ENCODE data around the gene PTPRE. TPM values are rescaled to one million over a fixed set of nuclear protein-coding genes. Genes with fewer than 3 reads are reported as not detected.

PTPRE gene
- total and polyA plus RNA-seq, 8 donors, result 1.0 to 7.1 (median 2.1) TPM

GRCh38 chr10:127934383-127934782 is 27.5 kb downstream of the PTPRE start:
- Histone ChIP-seq H3K36me3 (no peaks in the 10 kb centered on the region), H3K4me1 (no peaks in the 10 kb centered on the region), H3K9me3 (no peaks in the 10 kb centered on the region), H3K27me3 (peaks cover 0 to 1% (median 0%) of the 10 kb centered on the region in 4 donors), H3K4me3 (no peak overlapping the region), H3K27ac (no peak overlapping the region)
- intact Hi-C loops (cut with DNase I), result no loop called here
- WGBS, 2 donors, result 79 to 88% methylated on average over 14 of the region's 14 CpGs
- TF ChIP-seq CTCF (IDR thresholded peaks at IDR 0.05), result no peak
- FAIRE-seq (no peak), ATAC-seq (no peak), DNase-seq (no peak)

GRCh38 chr10:127935071-127935561 is 28.2 kb downstream of the PTPRE start:
- no peaks in the 10 kb centered on the region for H3K36me3 ChIP-seq
- H3K27me3 ChIP-seq, result no peaks in the 10 kb centered on the region
- no peaks in the 10 kb centered on the region for H3K4me1 ChIP-seq
- no peaks in the 10 kb centered on the region for H3K9me3 ChIP-seq
- DNase-seq, result no peak
- intact Hi-C loops (cut with DNase I), result no loop called here
- ATAC-seq, result no peak
- no peak for FAIRE-seq
- 57 to 58% methylated on average over 16 of the region's 16 CpGs for WGBS, 2 donors
- no peak overlapping the region for H3K27ac ChIP-seq
- TF ChIP-seq CTCF (IDR thresholded peaks at IDR 0.05), result no peak
- H3K4me3 ChIP-seq, result no peak overlapping the region

GRCh38 chr10:127937069-127937468 is 30.2 kb downstream of the PTPRE start:
- Histone ChIP-seq H3K27ac (no peak overlapping the region), H3K4me3 (no peak overlapping the region), H3K9me3 (no peaks in the 10 kb centered on the region), H3K4me1 (no peaks in the 10 kb centered on the region), H3K36me3 (no peaks in the 10 kb centered on the region), H3K27me3 (no peaks in the 10 kb centered on the region)
- intact Hi-C loops (cut with DNase I), result no loop called here
- ATAC-seq (no peak), FAIRE-seq (no peak), DNase-seq (no peak)
- TF ChIP-seq CTCF (IDR thresholded peaks at IDR 0.05), result no peak

- no peaks in the 10 kb centered on the region for H3K4me1 ChIP-seq
- H3K27me3 ChIP-seq, result no peaks in the 10 kb centered on the region
- H3K27ac ChIP-seq, result no peak overlapping the region
- no peaks in the 10 kb centered on the region for H3K9me3 ChIP-seq
- no peak for TF ChIP-seq CTCF (IDR thresholded peaks at IDR 0.05)
- FAIRE-seq (no peak), DNase-seq (no peak), ATAC-seq (no peak)
- 39 to 45% methylated on average over 5 of the region's 5 CpGs for WGBS, 2 donors
- intact Hi-C loops (cut with DNase I), result no loop called here
- no peaks in the 10 kb centered on the region for H3K36me3 ChIP-seq
- no peak overlapping the region for H3K4me3 ChIP-seq
Measured at GRCh38 chr10:127937915-127938463, 31.1 kb downstream of the PTPRE start.

GRCh38 chr10:127939786-127940330 is 33.0 kb downstream of the PTPRE start:
- H3K4me1 ChIP-seq, result no peaks in the 10 kb centered on the region
- no peaks in the 10 kb centered on the region for H3K36me3 ChIP-seq
- H3K9me3 ChIP-seq, result no peaks in the 10 kb centered on the region
- TF ChIP-seq CTCF (IDR thresholded peaks at IDR 0.05), result no peak
- 76 to 84% methylated on average over 4 of the region's 4 CpGs for WGBS, 2 donors
- H3K4me3 ChIP-seq, result no peak overlapping the region
- H3K27ac ChIP-seq, result no peak overlapping the region
- no peak for DNase-seq
- ATAC-seq, result no peak
- H3K27me3 ChIP-seq, result no peaks in the 10 kb centered on the region
- intact Hi-C loops (cut with DNase I), result no loop called here
- FAIRE-seq, result no peak

Data from pancreas (tissue), 10 donors.